HG03558 (cell line): ENCODE measurements around the gene SLC36A1.
A peak's percentile ranks its signal among the peaks of the same experiment; 100 is the strongest.

ENCODE experiments used
- ATAC-seq: cut with Tn5 transposase; IDR thresholded peaks from one replicate; pipeline ENCODE4 v1.9.1; 2021; ENCODE audit warnings: moderate number of reproducible peaks; ENCODE audit not compliant: unreplicated experiment; ENCODE audit errors: extremely low read depth

Gene SLC36A1

DNA sequence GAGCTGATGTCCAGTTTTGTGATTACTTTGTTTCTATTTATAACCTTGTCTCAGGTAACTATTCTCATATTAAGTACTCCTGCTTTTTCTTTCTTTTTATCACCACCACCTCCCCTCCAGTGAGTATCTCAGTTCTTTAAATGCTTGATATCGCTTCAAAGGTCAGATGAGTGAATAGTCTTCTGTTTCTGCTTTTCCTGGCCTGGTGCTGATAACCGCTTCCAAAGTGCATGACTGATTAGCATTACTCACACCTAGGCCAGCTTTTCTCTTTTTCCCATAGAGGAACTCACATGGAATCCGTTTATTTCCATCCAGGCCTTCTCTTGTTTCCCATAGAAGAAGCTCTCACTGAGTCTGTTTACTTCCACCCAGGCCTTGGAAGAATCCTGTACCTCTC lies 3.2 kb downstream of the SLC36A1 start:
- no peak for ATAC-seq

DNA sequence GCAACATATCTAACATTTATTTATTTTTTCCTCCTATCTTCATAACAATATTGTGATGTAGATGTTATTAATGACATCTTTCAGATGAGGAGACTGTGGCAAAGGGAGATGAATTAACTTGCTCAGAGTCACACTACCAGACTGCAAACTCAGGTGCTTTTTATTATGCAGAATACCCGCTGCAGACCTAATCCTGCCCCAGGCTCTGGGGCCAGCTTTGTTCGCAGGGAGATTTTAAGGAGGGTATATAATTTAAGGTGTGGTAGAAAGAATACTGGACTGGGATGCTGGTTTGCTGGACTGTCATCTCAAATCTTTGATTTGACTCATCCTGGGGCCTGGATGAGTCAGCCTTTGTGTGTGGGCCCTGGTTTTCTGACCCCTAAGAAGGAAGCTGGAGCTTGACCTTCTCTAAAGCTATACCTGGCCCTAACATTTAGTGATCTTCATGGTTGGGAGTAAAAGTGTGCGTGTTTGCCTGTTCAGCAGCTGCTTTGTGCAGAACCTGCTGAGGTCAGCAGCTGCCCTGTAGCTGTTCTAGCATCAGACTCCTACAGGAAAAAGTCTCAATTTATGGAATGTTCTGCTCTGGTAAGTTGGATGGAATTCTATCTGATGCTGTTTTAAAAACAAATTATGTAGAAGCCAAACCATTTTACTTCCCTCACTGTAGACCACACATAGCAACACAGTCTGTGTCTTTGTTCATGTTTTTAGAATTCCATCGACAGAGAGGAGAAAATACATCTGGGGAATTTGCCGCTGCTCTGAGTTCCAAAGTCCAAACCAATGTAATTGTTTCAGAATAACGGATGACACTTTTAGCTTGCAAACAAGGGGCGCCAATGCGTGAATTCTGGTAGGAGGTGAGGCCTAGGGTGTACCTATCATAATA lies 4.5 kb downstream of the SLC36A1 start:
- peak; percentile 51 for ATAC-seq

DNA sequence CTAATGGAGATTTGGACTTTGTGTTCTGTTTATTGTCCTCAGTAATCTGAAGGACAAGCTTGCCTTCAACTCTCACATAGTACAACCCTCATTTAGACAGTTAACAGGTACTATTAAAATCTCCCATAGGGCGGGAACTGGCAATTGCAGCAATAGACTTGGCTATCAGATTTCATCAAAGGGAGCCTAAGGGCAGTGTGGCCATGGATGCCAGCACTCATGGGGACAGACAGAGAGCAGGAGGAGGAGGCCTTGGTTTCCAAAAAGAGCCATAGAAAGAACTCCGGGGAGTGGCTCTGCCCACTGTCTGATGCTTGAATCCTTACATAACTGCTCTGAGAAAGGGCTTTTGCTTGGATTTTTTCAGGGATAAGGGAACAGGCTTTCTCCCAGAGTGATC lies 6.8 kb downstream of the SLC36A1 start:
- ATAC-seq = no peak

DNA sequence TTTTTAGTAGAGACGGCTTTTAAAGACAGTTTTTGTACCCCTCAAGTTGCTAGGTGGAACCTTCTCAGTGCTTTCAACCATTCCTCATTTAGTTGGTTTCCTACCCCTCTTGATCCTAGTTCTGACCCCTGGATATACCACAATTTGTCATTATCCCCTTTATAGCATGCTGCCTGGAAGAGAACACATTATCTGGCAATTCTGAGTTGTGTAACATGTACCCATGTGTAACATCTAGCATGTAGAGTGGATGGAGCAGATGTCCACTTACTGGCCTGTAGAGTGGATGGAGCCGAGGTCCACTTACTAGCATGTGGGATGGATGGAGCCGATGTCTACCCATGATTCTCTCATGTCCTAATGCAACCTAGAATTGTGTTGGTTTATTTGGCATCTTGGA lies 7.5 kb downstream of the SLC36A1 start:
- no peak for ATAC-seq

DNA sequence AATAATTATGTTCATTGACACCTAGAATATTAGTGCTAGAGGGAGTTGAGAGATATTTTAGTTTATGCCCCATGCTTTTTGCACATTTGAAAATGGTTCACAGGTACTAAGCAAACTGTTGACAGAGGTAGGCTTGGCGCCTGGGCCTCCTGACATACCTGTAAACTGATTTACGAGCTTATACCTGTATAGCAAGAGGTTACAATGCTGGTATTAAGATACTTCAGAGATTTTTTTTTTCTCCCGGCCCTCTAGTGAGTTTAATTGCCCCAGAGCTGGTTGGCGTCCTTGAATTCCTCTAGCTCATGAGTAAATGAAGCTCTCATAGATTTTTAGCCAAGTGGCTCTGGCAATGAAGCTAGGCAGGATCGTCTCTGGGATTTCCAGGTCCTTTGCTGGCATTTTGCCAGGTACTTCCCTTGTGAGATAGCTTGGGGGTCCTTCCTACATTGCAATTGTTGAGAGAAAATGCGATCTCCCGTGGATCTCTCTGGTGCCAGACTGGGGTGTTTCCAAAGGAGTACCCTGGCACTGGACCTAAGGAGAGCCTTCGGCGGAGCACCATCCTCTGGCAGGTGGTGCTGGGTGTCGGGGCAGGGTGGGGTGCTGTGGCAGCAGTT lies 9.0 kb downstream of the SLC36A1 start:
- ATAC-seq = no peak

DNA sequence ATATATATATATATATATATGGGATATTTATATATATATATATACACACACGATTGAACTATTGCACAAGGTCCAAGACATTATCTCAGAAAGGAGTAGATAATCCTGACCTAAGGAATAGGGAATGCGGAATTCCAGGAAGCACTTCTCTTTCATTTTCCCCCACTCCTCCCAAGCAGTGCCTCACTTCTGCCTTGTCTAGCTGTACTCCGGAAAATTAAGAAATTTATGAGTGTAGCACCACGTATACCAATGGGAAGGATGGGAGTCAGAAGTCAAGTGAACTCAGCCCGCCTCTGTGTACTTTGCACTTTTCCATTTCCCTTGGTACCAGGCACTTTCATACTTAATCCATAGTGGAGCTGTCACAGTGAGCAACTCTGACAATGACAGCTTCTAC lies 10.9 kb downstream of the SLC36A1 start:
- no peak for ATAC-seq

DNA sequence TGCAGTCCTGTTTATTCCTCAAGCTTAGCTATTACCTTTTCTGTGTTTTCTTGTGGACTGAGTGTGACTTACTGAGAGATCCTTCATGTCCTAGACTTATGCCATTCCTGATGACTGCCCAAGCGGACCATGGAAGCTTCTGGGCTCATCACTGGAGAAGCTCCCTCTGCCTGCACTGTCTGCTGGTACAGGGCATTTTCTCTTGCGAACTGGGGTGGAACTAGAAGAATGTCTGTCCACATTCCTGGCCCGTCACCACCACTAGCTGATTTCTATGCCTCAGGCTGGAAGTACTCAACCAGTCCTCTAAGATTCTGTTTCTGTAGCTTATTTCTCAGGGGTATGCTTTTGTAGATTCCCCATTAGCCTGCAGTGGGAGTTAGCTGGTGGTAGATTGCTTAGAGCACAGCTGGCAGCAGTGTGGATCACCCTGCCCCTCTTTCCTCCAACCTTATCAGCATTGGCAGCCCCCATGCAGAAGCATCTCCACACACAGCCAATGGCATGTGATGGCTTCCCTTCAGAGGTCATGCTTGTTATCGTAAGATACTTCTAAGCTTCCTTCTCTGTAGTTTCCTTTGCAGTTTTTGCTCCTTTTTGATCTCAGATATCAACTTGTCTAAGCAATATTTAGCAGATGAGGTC lies 12.4 kb downstream of the SLC36A1 start:
- no peak for ATAC-seq

DNA sequence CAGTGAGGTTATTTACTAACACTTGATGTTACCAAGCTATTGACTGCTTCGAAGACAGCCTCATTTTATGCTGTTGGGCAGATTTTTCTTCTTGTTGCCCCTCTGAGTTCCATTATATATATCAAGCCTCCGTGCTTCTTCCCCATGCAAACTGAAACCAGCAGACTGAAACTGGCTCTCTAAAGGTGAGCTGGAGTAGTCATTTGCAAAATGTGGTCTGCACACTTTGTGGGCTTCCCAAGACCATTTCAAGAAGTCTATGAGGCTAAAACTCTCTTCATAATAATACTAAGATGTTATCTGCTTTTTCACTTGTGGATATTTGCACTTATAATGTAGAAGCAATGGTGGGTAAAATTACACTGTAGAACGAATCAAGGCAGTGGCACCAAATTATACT lies 13.9 kb downstream of the SLC36A1 start:
- ATAC-seq = peak; percentile 94

DNA sequence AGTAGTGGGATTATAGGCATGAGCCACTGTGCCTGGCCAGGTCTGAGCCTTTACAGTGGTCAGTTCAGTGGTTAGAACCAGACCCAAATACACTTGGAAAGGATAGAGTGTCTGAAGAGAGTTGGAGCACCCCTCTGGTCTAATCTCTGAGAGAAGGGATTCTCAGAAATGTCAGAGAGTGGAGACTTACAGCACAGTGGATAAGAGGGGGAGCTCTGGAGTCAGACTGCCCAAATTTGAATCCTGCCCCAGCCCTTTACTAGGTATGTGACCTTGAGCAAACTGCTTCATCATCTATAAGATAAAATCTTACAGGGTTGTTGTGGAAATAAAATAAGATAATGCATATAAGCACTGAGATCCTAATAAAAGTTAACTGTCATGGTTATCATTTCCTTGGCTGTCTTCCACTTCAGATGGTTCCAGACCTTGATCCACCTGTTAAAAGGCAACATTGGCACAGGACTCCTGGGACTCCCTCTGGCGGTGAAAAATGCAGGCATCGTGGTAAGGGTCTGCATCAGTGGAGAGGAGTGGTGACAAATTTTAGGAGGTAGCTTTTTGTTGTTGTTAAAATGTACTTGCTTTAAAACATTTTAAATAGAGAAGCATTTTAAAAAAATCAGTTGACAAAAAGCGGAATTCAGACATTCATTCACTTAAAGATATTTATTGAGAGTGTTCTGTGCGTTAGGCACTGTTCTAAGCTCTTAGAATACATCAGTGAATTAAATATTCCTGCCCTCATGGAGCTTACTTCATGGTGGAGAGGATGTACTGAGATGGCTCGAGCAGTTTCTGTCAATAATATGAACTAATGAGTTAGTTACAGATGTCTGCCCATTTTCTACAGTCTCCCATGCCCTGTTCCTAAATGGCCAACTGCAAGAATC lies 16.0 kb downstream of the SLC36A1 start:
- ATAC-seq = no peak

DNA sequence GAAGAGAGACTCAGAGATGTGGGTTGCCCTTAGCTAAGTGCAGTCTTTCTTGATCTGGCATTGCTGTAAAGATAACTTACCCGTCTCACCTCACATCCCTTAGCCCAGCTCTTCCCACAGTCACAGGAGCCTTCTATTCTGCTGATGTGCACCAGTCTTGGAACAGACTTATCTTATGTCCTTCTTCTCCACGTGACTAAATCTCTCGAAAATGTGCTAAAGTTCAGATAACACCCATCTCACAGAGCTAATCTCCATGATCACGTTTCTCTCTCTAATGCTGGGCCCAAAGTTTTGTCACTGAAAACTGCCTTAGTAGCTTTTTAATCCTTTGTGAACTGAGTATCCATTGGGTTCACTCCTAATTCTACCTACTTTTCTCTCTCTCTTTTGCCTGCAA lies 16.7 kb downstream of the SLC36A1 start:
- no peak for ATAC-seq

DNA sequence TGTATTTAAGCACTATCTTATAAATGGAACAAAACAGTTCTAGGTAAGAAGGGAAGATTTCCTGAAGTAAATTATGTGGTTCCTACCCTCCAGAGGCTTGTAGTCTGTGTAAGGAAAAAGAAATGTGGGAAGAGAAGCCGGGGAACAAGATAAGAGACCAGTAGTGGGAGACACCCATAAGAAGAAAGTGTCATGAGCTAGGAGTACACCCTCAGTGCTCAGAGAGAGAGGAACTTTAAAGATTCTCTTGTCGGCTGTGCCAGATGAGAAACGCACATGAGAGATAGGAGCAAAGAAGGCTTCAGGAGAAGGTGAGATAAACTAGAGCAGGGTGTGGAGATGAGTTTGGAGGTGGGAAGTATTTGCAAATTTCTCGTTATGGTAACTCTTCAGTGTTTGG lies 18.1 kb downstream of the SLC36A1 start:
- no peak for ATAC-seq

DNA sequence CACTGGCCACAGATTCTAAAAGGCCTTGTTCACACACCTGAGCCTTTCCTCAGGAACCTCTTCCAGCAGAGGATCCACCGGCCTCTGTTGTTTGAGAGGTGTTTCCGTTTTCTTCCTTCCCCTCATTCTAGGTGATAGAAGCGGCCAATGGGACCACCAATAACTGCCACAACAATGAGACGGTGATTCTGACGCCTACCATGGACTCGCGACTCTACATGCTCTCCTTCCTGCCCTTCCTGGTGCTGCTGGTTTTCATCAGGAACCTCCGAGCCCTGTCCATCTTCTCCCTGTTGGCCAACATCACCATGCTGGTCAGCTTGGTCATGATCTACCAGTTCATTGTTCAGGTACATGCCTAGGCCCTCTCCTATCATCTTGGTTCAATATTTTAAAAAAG lies 20.2 kb downstream of the SLC36A1 start:
- ATAC-seq = no peak

DNA sequence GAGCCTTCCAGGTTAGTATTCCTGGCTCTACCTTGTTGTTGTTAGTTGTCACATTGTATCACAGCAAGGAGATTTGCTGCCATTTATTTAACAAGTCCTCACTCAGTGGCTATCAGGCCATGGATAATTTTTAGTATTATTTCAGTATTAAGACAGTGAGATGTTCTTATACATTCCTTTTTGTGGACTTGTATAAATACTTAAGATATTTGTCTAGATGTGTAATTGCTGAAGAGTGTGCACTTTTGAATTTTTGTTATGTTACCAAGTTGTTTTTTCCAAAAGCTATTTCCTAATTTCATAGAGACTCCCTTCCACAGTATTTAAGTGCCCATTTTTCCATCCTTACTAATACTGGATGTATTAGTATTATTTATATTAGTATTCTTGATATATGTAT lies 22.0 kb downstream of the SLC36A1 start:
- ATAC-seq = no peak

DNA sequence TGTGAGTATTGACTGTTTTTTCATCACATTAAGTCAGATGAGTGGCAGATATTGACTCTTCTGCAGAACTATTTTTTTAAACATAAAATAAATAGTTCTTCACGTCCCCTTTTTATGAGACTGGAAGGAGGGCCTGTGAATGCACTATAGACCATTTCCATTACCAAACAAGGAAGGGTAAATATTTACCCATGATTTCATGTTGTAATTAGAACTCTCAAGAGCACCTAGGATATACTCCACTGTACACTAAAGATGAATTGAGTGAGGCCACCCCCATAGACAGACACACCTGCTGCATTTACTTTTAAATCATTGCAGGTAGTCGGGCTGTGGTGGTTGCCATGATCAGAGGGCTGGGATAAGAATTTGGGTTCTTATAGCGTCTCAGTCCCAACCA lies 22.6 kb downstream of the SLC36A1 start:
- no peak for ATAC-seq

DNA sequence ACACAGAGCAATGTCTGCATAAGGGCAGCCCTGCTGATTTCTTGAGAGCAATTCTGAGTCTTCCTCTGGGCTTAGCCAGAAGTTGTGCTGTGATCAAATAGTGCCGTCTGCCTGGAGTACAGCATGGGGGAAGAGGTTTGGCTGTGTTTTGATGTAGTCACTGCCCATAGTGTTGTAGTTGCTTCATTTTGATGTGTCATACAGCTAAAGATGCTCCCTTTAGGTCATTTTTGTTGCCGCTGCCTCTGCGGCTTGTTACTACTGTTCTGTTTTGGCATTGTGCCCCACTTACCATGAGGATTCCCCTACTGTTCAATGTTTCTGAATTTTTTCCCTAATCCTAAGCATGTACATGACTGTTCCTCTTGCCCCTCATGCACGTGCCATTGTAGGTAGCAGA lies 23.0 kb downstream of the SLC36A1 start:
- no peak for ATAC-seq

DNA sequence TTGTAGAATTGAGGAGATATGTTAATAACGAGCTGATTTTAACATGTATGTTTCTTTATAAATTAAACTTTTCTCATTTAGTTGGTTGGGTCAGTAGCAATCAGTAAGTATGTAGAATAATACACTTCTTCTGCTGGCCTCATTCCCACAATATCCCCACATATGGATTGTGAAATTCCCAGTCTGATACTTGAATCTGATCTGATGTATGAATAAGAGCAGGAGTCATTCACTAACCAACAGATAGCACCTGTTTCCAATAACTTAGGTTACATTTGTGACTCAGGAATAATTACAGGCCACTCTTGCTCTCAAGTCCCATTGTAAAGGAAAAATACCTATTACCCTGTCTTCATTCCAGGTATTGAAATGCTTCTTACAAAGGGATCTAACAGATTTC lies 23.9 kb downstream of the SLC36A1 start:
- no peak for ATAC-seq

DNA sequence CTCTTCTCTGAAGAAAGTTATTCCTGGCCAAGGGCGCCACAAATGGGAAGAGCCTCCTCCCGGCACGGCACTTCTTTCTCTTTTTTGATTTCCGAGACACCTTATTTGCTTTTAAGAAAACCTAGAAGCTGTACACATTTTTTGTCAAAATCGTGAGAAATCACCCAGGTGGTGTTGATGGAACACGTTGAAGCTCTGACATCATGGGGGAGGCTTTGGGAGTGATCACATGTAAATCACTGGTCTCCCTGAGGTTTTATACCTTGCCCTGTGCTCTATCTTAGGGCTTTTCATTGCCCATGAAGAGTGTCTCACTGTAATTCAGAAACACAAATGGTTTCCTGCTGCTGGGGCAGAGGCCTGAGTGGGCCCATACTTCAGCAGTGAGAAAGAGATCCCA lies 27.4 kb downstream of the SLC36A1 start:
- no peak for ATAC-seq

DNA sequence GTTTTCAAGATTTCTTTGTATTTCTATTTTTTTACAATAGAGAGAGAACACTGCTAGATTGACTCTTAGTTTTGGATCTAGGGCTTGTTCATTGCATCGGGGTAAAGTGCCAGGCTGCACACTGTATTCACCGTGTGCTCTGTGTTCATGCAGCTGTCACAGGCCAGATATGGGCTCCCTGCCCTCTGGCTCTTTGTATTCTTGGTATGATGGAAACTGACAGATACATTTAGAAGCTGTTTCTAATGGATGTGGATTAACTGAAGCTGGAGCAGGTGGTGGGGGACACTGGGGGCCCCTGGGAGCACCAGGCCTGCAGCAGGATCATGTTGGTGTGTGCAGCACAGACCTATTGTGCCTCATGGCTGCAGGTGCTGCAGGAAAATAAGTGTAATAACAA lies 28.0 kb downstream of the SLC36A1 start:
- no peak for ATAC-seq

DNA sequence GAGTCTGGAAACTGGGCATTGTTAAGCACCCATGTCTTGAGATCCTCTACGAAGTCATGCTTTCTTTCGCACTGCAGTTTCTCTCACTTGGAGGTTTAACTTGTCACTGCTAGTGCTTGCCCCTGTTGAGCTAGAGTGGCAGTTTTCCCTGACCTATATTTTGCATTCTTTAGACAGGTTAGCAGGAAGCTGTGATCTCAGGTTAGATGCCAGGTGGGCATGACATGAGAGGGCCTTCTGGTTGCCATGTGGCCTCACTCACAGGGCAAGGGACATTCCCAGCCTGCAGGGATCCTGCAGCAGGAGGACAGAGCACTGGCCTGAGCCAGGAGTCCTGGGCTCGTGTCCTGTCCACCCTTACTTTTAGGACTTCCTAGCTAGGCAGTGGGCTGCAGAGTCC lies 28.6 kb downstream of the SLC36A1 start:
- ATAC-seq = no peak

DNA sequence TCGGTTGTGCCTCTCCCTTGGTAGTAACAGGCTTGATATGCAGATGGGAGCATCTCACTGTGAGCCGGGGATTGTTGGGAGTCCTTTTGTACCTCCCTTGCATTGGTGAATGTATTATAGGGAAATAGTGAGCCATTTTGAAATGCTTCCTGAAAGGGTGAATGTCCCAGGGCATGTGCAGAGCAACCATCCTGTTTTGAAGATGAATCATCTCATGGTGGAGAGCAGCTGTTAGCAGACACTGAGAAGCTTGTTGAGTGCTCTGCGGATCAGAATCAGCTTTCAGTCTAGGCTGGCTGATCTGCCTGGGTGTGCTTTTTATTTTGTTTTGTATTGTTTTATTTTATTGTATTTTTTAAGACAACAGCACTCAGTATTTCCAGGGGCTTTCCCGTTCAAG lies 29.7 kb downstream of the SLC36A1 start:
- no peak for ATAC-seq
